Tibial nerve (tissue), 4 donors: Measurements from ENCODE around the gene RAPGEF5. TPM values are rescaled to one million over a fixed set of nuclear protein-coding genes. Genes with fewer than 3 reads are reported as not detected.
A peak's percentile ranks its signal among the peaks of the same experiment; 100 is the strongest.

Source experiments
- DNase-seq, 2 donors: peaks; one replicate each; pipeline ENCODE4 v3.0.0-alpha.2; 2019; ENCODE audit warnings: low spot score in 2 of 2
- H3K27ac ChIP-seq, 4 donors: fragments of 200-600 bp; sonication (generic) in 3 of 4; one replicate each; pipeline ENCODE4 v1.5.1; 2017 to 2019; ENCODE audit warnings: mild to moderate bottlenecking in 1 of 4
- H3K27me3 ChIP-seq, 2 donors: fragments of 200-600 bp; sonication (generic) in 1 of 2; one replicate each; pipeline versions ENCODE4 v1.5.1 to v1.6.0; 2017 to 2019
- H3K36me3 ChIP-seq, 3 donors: fragments of 200-600 bp; sonication (generic); one replicate each; pipeline ENCODE4 v1.5.1; 2018 to 2019
- H3K4me1 ChIP-seq, 4 donors: fragments of 200-600 bp; sonication (generic) in 3 of 4; one replicate each; pipeline ENCODE4 v1.5.1; 2017 to 2019
- H3K4me3 ChIP-seq, 4 donors: fragments of 200-600 bp; sonication (generic) in 3 of 4; one replicate each; pipeline ENCODE4 v1.5.1; 2017 to 2019; ENCODE audit warnings: mild to moderate bottlenecking in 1 of 4, moderate library complexity in 1 of 4
- H3K9me3 ChIP-seq, 4 donors: fragments of 200-600 bp; sonication (generic) in 3 of 4; one replicate each; pipeline ENCODE4 v1.5.1; 2017 to 2019
- EP300 ChIP-seq, 2 donors: sonication (generic); formaldehyde crosslinking; IDR thresholded peaks; one replicate each; pipeline ENCODE4 v1.6.1; 2017; ENCODE audit warnings: antibody characterized with exemption in 2 of 2, mild to moderate bottlenecking in 1 of 2
- POLR2A ChIP-seq, 2 donors: fragments of 450-650 bp; IDR thresholded peaks; one replicate each; pipeline ENCODE4 v1.6.1; 2017; ENCODE audit warnings: antibody characterized with exemption in 2 of 2, mild to moderate bottlenecking in 2 of 2, moderate library complexity in 2 of 2
- WGBS, 2 donors: methylation state at CpG; one replicate each; pipeline ENCODE4 v1.1.5; 2018; 5-methylcytosine and 5-hydroxymethylcytosine counted together
- total RNA-seq, 4 donors: library from RNA; depleted of rRNA; stranded (reverse); fragments of >200 nt; gene quantifications; one replicate each; pipeline ENCODE4 v1.1.0, GENCODE V29; 2016
- TF ChIP-seq, protein P1 (sequence below), 5 experiments: fragments of 200-600 bp in 3 of 5; fragments of 450-650 bp in 2 of 5; sonication (generic) in 3 of 5; IDR thresholded peaks; one replicate each; pipeline ENCODE4 v1.5.1; 2016 to 2019; ENCODE audit warnings: antibody characterized with exemption in 5 of 5, mild to moderate bottlenecking in 3 of 5, moderate library complexity in 2 of 5

Gene RAPGEF5
- total RNA-seq, 4 donors from 2014 or later = 63.3 to 121 (median 76.9) TPM

DNA sequence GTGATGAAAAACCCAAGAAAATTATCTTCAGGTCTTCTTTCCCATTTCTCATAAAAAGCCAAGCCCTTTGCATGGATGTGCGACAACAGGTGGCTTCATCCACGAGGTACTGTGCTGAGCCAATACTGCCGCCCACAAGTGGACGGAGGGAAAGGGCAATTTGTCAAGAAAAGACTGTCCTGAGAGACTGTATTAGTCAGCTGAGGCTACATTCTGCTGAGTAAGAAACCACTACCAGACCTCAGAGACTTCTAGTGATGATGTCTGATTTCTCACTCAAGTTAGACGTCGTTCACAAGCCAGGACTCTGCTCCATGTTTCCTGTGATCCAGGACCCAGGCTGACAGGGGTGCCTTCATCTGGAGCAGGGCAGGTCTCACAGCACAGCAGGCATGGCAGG, 239.7 kb downstream of the RAPGEF5 start:
- 71 to 76% methylated on average over 6 of the region's 6 CpGs for WGBS, 2 donors

DNA sequence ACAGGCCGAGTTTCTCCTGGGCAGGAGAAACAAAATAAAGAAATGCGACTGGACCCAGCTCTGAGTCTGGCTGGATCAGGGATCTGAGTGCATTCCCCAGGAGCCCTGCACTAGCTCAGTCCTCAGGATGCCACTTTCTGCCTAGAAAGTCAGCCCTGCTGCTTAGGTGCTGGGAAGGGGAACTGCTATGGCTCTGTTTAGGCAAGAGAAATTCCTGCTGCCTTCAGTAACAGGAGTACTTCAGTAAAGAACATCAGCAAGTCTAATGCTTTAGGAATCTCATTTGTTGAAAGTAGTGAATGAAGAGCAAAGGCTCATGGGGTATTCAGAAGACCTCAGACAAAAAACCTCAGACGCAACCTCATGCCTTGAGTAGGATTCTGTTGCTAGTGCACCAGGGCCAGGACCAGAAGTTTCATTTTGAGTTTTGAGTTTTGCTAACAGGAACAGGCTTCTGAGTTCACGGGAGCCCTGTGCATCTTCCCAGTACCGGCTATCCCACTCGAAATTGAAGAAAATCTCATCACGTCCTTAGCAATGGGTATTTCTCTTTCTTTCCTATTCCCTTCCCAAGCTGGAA, 240.4 kb downstream of the RAPGEF5 start:
- H3K27me3 ChIP-seq = no peaks in the 10 kb centered on the region
- no peak overlapping the region for H3K4me3 ChIP-seq
- TF ChIP-seq POLR2A (IDR thresholded peaks at IDR 0.05) = no peak
- TF ChIP-seq EP300 (IDR thresholded peaks at IDR 0.05) = no peak
- TF ChIP-seq, protein P1, sequence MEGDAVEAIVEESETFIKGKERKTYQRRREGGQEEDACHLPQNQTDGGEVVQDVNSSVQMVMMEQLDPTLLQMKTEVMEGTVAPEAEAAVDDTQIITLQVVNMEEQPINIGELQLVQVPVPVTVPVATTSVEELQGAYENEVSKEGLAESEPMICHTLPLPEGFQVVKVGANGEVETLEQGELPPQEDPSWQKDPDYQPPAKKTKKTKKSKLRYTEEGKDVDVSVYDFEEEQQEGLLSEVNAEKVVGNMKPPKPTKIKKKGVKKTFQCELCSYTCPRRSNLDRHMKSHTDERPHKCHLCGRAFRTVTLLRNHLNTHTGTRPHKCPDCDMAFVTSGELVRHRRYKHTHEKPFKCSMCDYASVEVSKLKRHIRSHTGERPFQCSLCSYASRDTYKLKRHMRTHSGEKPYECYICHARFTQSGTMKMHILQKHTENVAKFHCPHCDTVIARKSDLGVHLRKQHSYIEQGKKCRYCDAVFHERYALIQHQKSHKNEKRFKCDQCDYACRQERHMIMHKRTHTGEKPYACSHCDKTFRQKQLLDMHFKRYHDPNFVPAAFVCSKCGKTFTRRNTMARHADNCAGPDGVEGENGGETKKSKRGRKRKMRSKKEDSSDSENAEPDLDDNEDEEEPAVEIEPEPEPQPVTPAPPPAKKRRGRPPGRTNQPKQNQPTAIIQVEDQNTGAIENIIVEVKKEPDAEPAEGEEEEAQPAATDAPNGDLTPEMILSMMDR (IDR thresholded peaks at IDR 0.05) = no peak
- no peak for DNase-seq
- peaks cover 0 to 30% (median 0%) of the 10 kb centered on the region in 3 donors for H3K36me3 ChIP-seq
- no peaks in the 10 kb centered on the region for H3K9me3 ChIP-seq
- 95 to 97% methylated on average over 7 of the region's 7 CpGs for WGBS, 2 donors
- H3K4me1 ChIP-seq = peaks cover 0 to 3% (median 1%) of the 10 kb centered on the region in 4 donors
- peak overlapping the region in 2 of 4 donors; percentile 24 to 30 for H3K27ac ChIP-seq

More for the DNA sequence above, 239.7 kb downstream of the RAPGEF5 start:
- Histone ChIP-seq H3K9me3 (no peaks in the 10 kb centered on the region), H3K36me3 (peaks cover 0 to 37% (median 0%) of the 10 kb centered on the region in 3 donors), H3K4me1 (peaks cover 0 to 5% (median 0%) of the 10 kb centered on the region in 4 donors), H3K27me3 (no peaks in the 10 kb centered on the region), H3K27ac (no peak overlapping the region), H3K4me3 (no peak overlapping the region)
- TF ChIP-seq EP300 (IDR thresholded peaks at IDR 0.05) (no peak), POLR2A (IDR thresholded peaks at IDR 0.05) (no peak)
- TF ChIP-seq, protein P1 (IDR thresholded peaks at IDR 0.05) = no peak
- no peak for DNase-seq

DNA sequence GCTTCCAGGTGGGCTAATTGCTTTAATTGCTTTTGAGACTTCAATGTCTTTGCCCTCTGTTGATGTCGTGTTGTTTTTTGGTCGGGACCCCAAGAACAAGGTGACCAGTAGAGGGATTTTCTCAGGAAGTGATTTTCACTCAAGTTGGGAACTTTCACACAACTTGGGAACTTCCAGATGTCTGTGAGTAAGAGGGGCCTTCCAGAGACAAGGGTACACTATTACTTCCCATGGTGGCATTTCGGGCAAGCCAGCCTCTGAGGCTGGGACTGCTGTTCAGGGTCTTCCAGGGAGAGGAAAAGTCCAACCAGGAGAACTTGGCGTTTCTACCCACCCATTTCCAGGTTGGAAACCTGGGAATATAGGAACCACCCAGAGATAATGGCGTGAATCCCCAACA, 241.3 kb downstream of the RAPGEF5 start:
- H3K9me3 ChIP-seq = no peaks in the 10 kb centered on the region
- peaks cover 0 to 11% (median 4%) of the 10 kb centered on the region in 4 donors for H3K4me1 ChIP-seq
- TF ChIP-seq POLR2A (IDR thresholded peaks at IDR 0.05) = no peak
- no peak for TF ChIP-seq EP300 (IDR thresholded peaks at IDR 0.05)
- H3K27ac ChIP-seq = peak overlapping the region in 1 of 4 donors; percentile 44
- H3K27me3 ChIP-seq = no peaks in the 10 kb centered on the region
- no peak for DNase-seq
- H3K4me3 ChIP-seq = no peak overlapping the region
- 84 to 90% methylated on average over 5 of the region's 5 CpGs for WGBS, 2 donors
- H3K36me3 ChIP-seq = peaks cover 0 to 21% (median 0%) of the 10 kb centered on the region in 3 donors

DNA sequence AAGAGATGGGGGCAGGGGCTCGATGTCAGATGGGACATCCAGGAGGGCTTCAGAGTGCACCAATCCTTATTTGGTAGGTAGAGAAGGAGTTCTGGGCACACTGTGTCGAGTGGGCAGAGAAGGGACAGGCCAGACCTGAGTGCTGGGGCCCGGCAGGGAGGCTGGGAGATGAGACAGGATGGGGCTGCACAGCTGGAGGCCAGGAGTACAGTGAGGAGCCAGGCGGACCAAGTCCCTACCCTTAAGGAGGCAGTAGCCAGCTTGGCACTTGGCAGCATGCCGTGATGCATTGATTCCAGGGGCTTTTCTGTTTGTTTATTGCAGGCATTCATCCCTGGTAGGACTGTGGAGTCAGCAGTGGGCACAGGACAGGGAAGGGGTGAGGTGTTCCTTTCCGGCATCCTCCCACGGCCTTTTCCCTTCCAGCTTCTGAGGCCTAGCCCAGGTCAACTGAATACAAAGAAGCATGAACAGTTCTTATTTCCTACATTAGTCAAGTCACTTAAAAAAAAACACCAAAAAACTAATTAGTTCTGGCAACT, 242.4 kb downstream of the RAPGEF5 start:
- no peak for TF ChIP-seq EP300 (IDR thresholded peaks at IDR 0.05)
- no peak for TF ChIP-seq POLR2A (IDR thresholded peaks at IDR 0.05)
- TF ChIP-seq, protein P1 (IDR thresholded peaks at IDR 0.05) = no peak
- peaks cover 0 to 21% (median 12%) of the 10 kb centered on the region in 4 donors for H3K4me1 ChIP-seq
- 83 to 87% methylated on average over 7 of the region's 7 CpGs for WGBS, 2 donors
- H3K4me3 ChIP-seq = no peak overlapping the region
- H3K9me3 ChIP-seq = no peaks in the 10 kb centered on the region
- no peak for DNase-seq
- H3K27me3 ChIP-seq = no peaks in the 10 kb centered on the region
- peaks cover 0 to 10% (median 0%) of the 10 kb centered on the region in 3 donors for H3K36me3 ChIP-seq
- H3K27ac ChIP-seq = peak overlapping the region in 1 of 4 donors; percentile 44

DNA sequence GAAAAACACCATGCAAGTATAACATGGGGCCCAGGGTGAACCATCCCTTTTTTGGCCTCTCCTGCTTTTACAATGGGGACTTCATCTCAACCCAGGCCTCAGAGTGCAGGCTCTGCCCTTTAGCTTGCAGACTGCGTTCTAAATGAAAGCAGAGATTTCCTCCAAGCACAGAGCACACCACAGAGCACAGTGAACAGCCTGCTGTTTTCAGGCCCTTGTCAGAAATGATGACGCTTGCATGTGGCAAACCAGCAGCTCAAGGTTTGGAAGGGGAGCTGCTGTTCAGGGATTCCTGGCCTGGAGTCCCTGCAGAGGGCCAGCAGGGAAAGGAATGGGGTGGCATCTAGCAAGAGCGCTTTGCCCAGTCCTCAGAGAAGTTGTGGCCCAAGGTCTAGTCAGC, 243.9 kb downstream of the RAPGEF5 start:
- no peak for DNase-seq

More for the DNA sequence above, 243.9 kb downstream of the RAPGEF5 start:
- no peaks in the 10 kb centered on the region for H3K36me3 ChIP-seq
- H3K4me3 ChIP-seq = no peak overlapping the region
- TF ChIP-seq POLR2A (IDR thresholded peaks at IDR 0.05) (no peak), EP300 (IDR thresholded peaks at IDR 0.05) (peak in 1 of 2 donors; percentile 13)
- TF ChIP-seq, protein P1 (IDR thresholded peaks at IDR 0.05) = no peak
- 41 to 48% methylated on average over 3 of the region's 3 CpGs for WGBS, 2 donors
- peak overlapping the region in 2 of 4 donors; percentile 52 to 59 for H3K27ac ChIP-seq
- H3K9me3 ChIP-seq = no peaks in the 10 kb centered on the region
- peaks cover 0 to 32% (median 22%) of the 10 kb centered on the region in 4 donors for H3K4me1 ChIP-seq
- no peaks in the 10 kb centered on the region for H3K27me3 ChIP-seq
